T-helper 2 cell treated with Interferon-gamma antibody and Interleukin-4, amounts not matched to agents 5 μg/mL and 100 μg/mL, for 36 hours (primary cell): ENCODE data around the gene ZNF791.
A peak's percentile ranks its signal among the peaks of the same experiment; 100 is the strongest.
"Not testable (repeated sequence)": the region's sequence is repeated elsewhere in the genome, so short reads cannot be mapped to it uniquely, and the experiment has no call there.

Experiments
- DNase-seq: peaks from one replicate; pipeline ENCODE4 v3.0.0; 2021; ENCODE audit warnings: low spot score
- H3K27ac Mint-ChIP-seq: one replicate; pipeline ENCODE4 v1.8.0; 2021; ENCODE audit warnings: mild to moderate bottlenecking, mixed read lengths
- H3K27me3 Mint-ChIP-seq: one replicate; pipeline ENCODE4 v1.8.0; 2021; ENCODE audit warnings: low read depth, mixed read lengths
- H3K36me3 Mint-ChIP-seq: one replicate; pipeline ENCODE4 v1.8.0; 2021; ENCODE audit warnings: low read depth, mixed read lengths
- H3K4me1 Mint-ChIP-seq: one replicate; pipeline ENCODE4 v1.8.0; 2021; ENCODE audit warnings: low read depth, mixed read lengths
- H3K4me3 Mint-ChIP-seq: one replicate; pipeline ENCODE4 v1.8.0; 2022; ENCODE audit warnings: mild to moderate bottlenecking, moderate library complexity, mixed read lengths
- H3K9me3 Mint-ChIP-seq: one replicate; pipeline ENCODE4 v1.8.0; 2021; ENCODE audit warnings: mixed read lengths

ZNF791 gene

DNA sequence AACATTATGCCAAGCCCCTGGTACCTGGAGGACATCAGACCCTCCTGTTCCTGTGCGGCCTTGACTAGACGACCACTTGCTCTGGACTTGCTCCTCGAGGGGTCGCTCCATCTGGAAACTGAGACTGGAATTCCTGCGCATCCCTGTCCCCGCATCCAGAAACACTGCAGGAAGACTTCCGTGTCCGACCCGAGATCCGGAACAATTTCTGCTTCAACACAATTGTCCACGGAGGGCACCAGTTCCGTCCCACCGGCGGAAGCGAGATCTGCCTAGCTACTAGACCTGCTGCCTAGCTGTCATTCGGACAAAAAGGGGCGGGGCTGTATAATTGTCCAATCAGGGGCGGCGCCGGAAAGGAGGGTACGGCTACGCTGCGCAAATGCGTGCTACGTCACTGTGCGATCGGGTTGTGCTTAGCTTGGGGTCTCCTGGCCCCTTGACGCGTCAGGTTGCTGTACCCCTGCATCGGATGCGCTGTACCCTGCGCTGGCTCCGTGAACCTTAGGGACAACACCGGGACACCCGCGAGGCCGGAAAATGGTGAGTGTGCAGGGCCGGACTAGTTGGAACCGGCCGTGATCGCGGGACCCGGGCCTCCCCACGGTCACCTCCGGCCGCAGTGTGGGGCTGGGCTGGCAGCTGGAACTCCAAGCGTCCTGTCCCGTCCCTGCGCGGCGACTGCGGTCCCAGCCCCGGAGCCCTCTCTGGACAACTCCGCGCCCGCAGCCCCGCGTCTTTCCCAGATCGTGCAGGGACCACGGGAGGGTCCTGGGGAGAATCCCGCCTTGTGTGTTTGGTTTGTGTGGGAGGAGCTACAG, at the start of gene ZNF791, which contains the start of gene ZNF490:
Gene ZNF791, plus strand, starts transcription at position 381 of the 821 bp plus-strand sequence. Its CDS starts 160 bp downstream, at position 541.
Gene ZNF490, minus strand, starts transcription at position 274 of the 821 bp plus-strand sequence. Its CDS starts 133 bp downstream, at position 141.
- H3K9me3 Mint-ChIP-seq, result no peaks in the 10 kb centered on the region
- H3K4me3 Mint-ChIP-seq, result peak within 1 kb of the TSS; percentile 100
- peak; percentile 96 for DNase-seq
- peaks cover 30% of the 10 kb centered on the region for H3K36me3 Mint-ChIP-seq
- H3K27ac Mint-ChIP-seq, result peak within 1 kb of the TSS; percentile 99
- H3K4me1 Mint-ChIP-seq, result peaks cover 19% of the 10 kb centered on the region
- H3K27me3 Mint-ChIP-seq, result no peaks in the 10 kb centered on the region

- H3K4me1 Mint-ChIP-seq, result peaks cover 6% of the 10 kb centered on the region
- no peak overlapping the region for H3K4me3 Mint-ChIP-seq
- H3K9me3 Mint-ChIP-seq, result no peaks in the 10 kb centered on the region
- H3K36me3 Mint-ChIP-seq, result no peaks in the 10 kb centered on the region
- peak; percentile 82 for DNase-seq
- H3K27ac Mint-ChIP-seq, result no peak overlapping the region
- peaks cover 4% of the 10 kb centered on the region for H3K27me3 Mint-ChIP-seq
Observed at GRCh38 chr19:12564016-12564664, 46.6 kb upstream of the ZNF791 start.

DNA sequence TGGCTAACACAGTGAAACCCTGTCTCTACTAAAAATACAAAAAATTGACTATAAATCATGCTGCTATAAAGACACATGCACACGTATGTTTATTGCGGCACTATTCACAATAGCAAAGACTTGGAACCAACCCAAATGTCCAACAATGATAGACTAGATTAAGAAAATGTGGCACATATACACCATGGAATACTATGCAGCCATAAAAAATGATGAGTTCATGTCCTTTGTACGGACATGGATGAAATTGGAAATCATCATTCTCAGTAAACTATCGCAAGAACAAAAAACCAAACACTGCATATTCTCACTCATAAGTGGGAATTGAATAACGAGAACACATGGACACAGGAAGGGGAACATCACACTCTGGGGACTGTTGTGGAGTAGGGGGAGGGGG, 44.3 kb upstream of the ZNF791 start:
- not testable (repeated sequence) for H3K27me3 Mint-ChIP-seq, H3K27ac Mint-ChIP-seq, H3K4me3 Mint-ChIP-seq, H3K4me1 Mint-ChIP-seq, H3K36me3 Mint-ChIP-seq, DNase-seq, H3K9me3 Mint-ChIP-seq

DNA sequence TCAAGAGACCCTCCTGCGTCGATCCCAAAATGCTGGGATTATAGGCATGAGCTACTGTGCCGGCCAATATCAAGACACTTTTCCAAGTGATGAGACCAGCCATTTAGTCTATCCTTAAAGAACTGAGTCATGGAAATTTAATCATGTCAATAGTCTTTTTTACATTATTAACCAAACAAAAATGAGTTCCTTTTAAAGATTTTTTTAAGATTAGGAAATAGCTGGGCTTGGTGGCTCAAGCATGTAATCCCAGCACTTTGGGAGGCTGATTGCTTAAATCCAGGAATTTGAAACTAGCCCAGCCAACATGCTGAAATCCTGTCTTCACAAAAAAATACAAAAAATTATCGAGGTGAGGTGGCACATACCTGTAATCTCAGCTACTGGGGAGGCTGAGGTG, 42.8 kb upstream of the ZNF791 start:
- H3K4me1 Mint-ChIP-seq, result peaks cover 8% of the 10 kb centered on the region
- H3K27me3 Mint-ChIP-seq, result peaks cover 4% of the 10 kb centered on the region
- H3K4me3 Mint-ChIP-seq, result no peak overlapping the region
- no peaks in the 10 kb centered on the region for H3K9me3 Mint-ChIP-seq
- H3K36me3 Mint-ChIP-seq, result no peaks in the 10 kb centered on the region
- H3K27ac Mint-ChIP-seq, result no peak overlapping the region
- no peak for DNase-seq

- peaks cover 7% of the 10 kb centered on the region for H3K4me1 Mint-ChIP-seq
- H3K27ac Mint-ChIP-seq, result no peak overlapping the region
- peaks cover 15% of the 10 kb centered on the region for H3K9me3 Mint-ChIP-seq
- no peak for DNase-seq
- peaks cover 19% of the 10 kb centered on the region for H3K36me3 Mint-ChIP-seq
- H3K27me3 Mint-ChIP-seq, result no peaks in the 10 kb centered on the region
- no peak overlapping the region for H3K4me3 Mint-ChIP-seq
Observed at GRCh38 chr19:12574036-12574435, 36.7 kb upstream of the ZNF791 start.

DNA sequence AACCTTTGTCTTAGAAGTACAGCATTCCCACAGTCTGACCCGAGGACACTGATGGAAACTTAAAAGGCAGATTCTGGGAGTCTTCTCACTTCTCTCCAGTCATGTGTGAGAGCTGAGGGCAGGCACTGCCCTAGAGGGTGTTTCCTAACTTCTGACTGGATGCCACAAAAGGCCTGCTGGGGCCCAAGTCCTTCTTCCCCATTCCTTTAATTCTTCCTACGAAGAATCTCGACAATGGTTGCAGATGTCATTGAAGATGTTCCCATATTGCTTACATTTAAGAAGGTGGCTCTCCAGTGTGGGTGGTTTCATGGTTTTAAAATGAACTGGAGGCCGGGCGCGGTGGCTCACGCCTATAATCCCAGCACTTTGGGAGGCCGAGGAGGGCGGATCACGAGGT, 32.1 kb upstream of the ZNF791 start:
- Mint-ChIP-seq H3K27me3 (no peaks in the 10 kb centered on the region), H3K36me3 (peaks cover 59% of the 10 kb centered on the region), H3K9me3 (peaks cover 44% of the 10 kb centered on the region), H3K4me3 (no peak overlapping the region), H3K4me1 (peaks cover 5% of the 10 kb centered on the region), H3K27ac (no peak overlapping the region)
- no peak for DNase-seq

DNA sequence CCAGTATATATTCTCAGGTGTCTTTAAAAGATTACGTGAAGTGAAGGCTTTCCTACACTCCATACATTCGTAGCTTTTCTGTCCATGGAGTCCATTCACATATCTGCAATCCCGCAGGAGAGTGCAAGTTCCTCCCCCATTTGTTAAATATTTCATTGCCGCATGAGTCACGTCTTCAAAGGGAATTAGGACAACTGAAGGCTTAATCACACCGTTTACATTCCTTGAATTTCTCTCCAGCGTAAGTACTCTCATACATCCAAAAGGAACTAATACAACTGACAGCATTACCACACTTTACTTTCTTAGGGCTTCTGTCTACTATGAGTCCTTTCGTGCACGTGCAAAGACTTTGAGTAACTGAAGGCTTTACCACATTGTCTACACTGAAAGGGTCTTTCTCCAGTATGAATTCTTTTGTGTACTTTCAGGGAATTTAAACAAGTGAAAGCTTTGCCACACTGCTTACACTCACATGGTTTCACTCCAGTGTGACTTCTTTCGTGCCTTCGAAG, 30.5 kb upstream of the ZNF791 start:
- Mint-ChIP-seq H3K36me3 (peaks cover 68% of the 10 kb centered on the region), H3K27ac (no peak overlapping the region)
- DNase-seq, result no peak

DNA sequence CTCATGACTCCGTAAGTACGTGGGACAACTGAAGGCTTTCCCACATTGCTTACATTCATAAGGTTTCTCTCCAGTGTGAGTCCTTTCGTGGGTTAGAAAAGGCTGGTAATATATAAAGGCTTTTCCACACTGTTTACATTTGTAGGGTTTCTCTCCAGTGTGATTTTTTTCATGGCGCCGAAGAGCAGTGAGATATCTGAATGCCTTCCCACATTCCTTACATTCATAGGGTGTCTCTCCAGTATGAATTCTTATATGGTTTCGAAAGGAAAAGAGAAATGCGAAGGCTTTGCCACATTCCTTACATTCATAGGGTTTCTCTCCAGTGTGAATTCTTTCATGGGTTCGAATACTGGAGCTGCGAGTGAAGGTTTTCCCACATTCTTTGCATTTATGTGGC, 29.6 kb upstream of the ZNF791 start:
- H3K4me3 Mint-ChIP-seq, result no peak overlapping the region
- H3K9me3 Mint-ChIP-seq, result peaks cover 56% of the 10 kb centered on the region
- H3K4me1 Mint-ChIP-seq, result no peaks in the 10 kb centered on the region
- no peaks in the 10 kb centered on the region for H3K27me3 Mint-ChIP-seq
- H3K27ac Mint-ChIP-seq, result no peak overlapping the region
- DNase-seq, result no peak
- H3K36me3 Mint-ChIP-seq, result peaks cover 69% of the 10 kb centered on the region

More for the DNA sequence above, 30.5 kb upstream of the ZNF791 start:
- H3K4me3 Mint-ChIP-seq, result no peak overlapping the region
- peaks cover 56% of the 10 kb centered on the region for H3K9me3 Mint-ChIP-seq
- H3K27me3 Mint-ChIP-seq, result no peaks in the 10 kb centered on the region
- no peaks in the 10 kb centered on the region for H3K4me1 Mint-ChIP-seq

DNA sequence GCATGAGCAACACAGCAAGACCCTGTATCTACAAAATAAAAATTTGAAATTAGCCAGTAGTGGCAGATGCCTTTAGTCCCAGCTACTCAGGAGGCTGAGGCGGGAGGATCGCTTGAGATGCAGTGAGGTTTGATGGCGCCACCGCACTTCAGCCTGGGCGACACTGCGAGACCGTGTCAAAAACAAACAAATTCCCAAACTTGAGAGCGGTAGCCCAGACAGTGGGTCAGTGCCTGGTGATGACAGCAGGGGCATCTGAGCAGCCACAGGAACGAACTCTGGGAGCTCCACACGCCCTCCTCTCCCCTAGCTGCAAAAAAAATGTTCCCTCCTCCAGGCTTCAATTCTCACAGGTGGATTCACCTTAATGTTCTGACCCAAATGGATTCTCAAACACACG, 14.2 kb upstream of the ZNF791 start:
- Mint-ChIP-seq H3K4me1 (no peaks in the 10 kb centered on the region), H3K4me3 (no peak overlapping the region), H3K9me3 (no peaks in the 10 kb centered on the region)

DNA sequence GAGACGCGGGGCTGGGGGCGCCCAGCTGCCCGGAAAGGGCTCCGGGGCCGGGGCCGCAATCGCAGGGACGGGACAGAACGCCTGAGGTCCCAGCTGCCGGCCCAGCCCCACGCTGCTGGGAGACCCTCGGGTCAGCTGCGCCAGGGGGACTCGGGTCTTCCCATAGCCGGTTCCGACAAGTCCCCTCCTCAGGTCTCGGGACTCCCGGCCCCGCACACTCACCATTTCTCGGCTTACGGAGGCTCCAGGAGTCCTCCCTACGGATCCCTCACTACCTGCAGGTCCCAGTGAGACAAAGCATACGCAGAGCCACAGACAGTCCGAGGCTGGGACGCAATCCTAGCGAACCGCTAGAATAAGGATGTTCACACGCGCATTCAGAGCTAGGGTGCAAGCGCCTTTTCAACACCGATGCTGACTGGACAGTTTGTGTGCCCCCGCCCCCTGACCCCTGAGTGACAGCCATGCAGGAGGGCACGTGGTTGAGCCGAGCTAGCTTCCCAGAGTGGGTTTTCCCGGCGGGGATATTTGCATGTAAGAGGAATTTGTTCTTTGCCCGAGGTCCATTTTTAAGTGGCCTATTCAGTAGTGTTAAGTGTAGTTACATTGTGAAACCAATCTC, 13.7 kb upstream of the ZNF791 start:
- H3K27ac Mint-ChIP-seq, result no peak overlapping the region
- DNase-seq, result no peak
- H3K4me1 Mint-ChIP-seq, result no peaks in the 10 kb centered on the region

More for the DNA sequence above, 14.2 kb upstream of the ZNF791 start:
- no peak for DNase-seq
- Mint-ChIP-seq H3K27me3 (no peaks in the 10 kb centered on the region), H3K27ac (no peak overlapping the region), H3K36me3 (peaks cover 19% of the 10 kb centered on the region)

GRCh38 chr19:12597594-12597993, 13.1 kb upstream of the ZNF791 start:
- Mint-ChIP-seq H3K4me3 (no peak overlapping the region), H3K36me3 (peaks cover 23% of the 10 kb centered on the region), H3K27me3 (no peaks in the 10 kb centered on the region), H3K9me3 (no peaks in the 10 kb centered on the region), H3K4me1 (no peaks in the 10 kb centered on the region), H3K27ac (no peak overlapping the region)
- no peak for DNase-seq

More for the DNA sequence above, 13.7 kb upstream of the ZNF791 start:
- peaks cover 21% of the 10 kb centered on the region for H3K36me3 Mint-ChIP-seq
- H3K9me3 Mint-ChIP-seq, result no peaks in the 10 kb centered on the region
- H3K4me3 Mint-ChIP-seq, result no peak overlapping the region
- no peaks in the 10 kb centered on the region for H3K27me3 Mint-ChIP-seq

GRCh38 chr19:12603714-12604113, 7.0 kb upstream of the ZNF791 start:
- H3K4me3 Mint-ChIP-seq, result no peak overlapping the region
- DNase-seq, result peak; percentile 62
- H3K27me3 Mint-ChIP-seq, result no peaks in the 10 kb centered on the region
- peak overlapping the region; percentile 57 for H3K27ac Mint-ChIP-seq
- H3K9me3 Mint-ChIP-seq, result no peaks in the 10 kb centered on the region
- H3K36me3 Mint-ChIP-seq, result peaks cover 29% of the 10 kb centered on the region
- H3K4me1 Mint-ChIP-seq, result peaks cover 7% of the 10 kb centered on the region

DNA sequence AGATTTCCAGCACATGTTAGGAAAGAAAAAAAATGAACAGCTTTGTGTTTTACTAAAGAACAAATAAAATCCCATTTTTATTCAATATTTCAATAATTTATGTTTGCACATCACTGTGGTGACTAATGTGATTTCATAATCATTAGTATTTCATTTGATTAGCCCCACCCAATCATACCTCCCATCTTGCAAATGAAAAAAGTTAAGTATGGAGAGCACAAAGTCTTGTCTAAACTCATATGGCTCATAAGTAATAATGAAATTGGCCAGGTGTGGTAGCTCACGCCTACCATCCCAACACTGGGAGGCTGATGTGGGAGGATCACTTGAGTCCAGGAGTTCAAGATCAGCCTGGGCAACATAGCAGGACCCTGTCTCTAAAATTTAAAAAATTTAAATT, 3.9 kb upstream of the ZNF791 start:
- H3K27ac Mint-ChIP-seq, result no peak overlapping the region
- H3K9me3 Mint-ChIP-seq, result no peaks in the 10 kb centered on the region
- no peak overlapping the region for H3K4me3 Mint-ChIP-seq
- H3K36me3 Mint-ChIP-seq, result peaks cover 24% of the 10 kb centered on the region
- H3K27me3 Mint-ChIP-seq, result no peaks in the 10 kb centered on the region
- peaks cover 12% of the 10 kb centered on the region for H3K4me1 Mint-ChIP-seq
- no peak for DNase-seq

GRCh38 chr19:12607631-12608030, 3.1 kb upstream of the ZNF791 start:
- no peak for DNase-seq
- no peaks in the 10 kb centered on the region for H3K27me3 Mint-ChIP-seq
- H3K27ac Mint-ChIP-seq, result no peak overlapping the region
- H3K4me3 Mint-ChIP-seq, result no peak overlapping the region
- no peaks in the 10 kb centered on the region for H3K9me3 Mint-ChIP-seq
- peaks cover 21% of the 10 kb centered on the region for H3K36me3 Mint-ChIP-seq
- H3K4me1 Mint-ChIP-seq, result peaks cover 12% of the 10 kb centered on the region
